WERI-Rb-1 (cell line): ENCODE measurements around the gene PABPC3.
A peak's percentile ranks its signal among the peaks of the same experiment; 100 is the strongest.

Experiments used
- DNase-seq: peaks from one replicate; pipeline ENCODE4 v3.0.0-alpha.2; 2020
- H3K27ac ChIP-seq: fragments of 250-450 bp; sonication (Bioruptor Pico); 2 replicates; pipeline ENCODE4 v1.5.1; 2020; ENCODE audit warnings: mild to moderate bottlenecking, moderate library complexity
- H3K27me3 ChIP-seq: fragments of 250-450 bp; sonication (Bioruptor Pico); 2 replicates; pipeline ENCODE4 v1.5.1; 2021; ENCODE audit warnings: mild to moderate bottlenecking, low read depth, moderate library complexity; ENCODE audit not compliant: insufficient read depth, severe bottlenecking
- H3K36me3 ChIP-seq: fragments of 250-450 bp; sonication (Bioruptor Pico); 2 replicates; pipeline ENCODE4 v1.5.1; 2020; ENCODE audit warnings: mild to moderate bottlenecking, moderate library complexity
- H3K4me3 ChIP-seq: 2 replicates; pipeline ENCODE4 v1.5.1; 2011; ENCODE audit warnings: low read depth, mild to moderate bottlenecking, control low read depth, low read length
- H3K9me3 ChIP-seq: fragments of 250-450 bp; sonication (Bioruptor Pico); 2 replicates; pipeline ENCODE4 v1.5.1; 2021; ENCODE audit warnings: mild to moderate bottlenecking, moderate library complexity; ENCODE audit not compliant: severe bottlenecking
- CTCF ChIP-seq: IDR thresholded peaks from 2 replicates; pipeline ENCODE4 v1.5.1; 2011; ENCODE audit warnings: low read depth, mild to moderate bottlenecking, control low read depth, inconsistent platforms, low read length

PABPC3 gene

GRCh38 chr13:25059958-25060357 lies 36.0 kb upstream of the PABPC3 start:
- TF ChIP-seq CTCF = no peak
- H3K9me3 ChIP-seq = peaks cover 3% of the 10 kb centered on the region
- no peak overlapping the region for H3K4me3 ChIP-seq
- no peaks in the 10 kb centered on the region for H3K27me3 ChIP-seq
- no peak overlapping the region for H3K27ac ChIP-seq
- no peak for DNase-seq
- H3K36me3 ChIP-seq = no peaks in the 10 kb centered on the region

- Histone ChIP-seq H3K27me3 (no peaks in the 10 kb centered on the region), H3K4me3 (no peak overlapping the region), H3K36me3 (no peaks in the 10 kb centered on the region), H3K9me3 (peaks cover 3% of the 10 kb centered on the region), H3K27ac (no peak overlapping the region)
- DNase-seq = no peak
- peak; percentile 13; the same call in 1 of the 2 replicates for TF ChIP-seq CTCF
These were observed 33.5 kb upstream of the PABPC3 start for GRCh38 chr13:25062479-25062878.

- Histone ChIP-seq H3K9me3 (peaks cover under 1% of the 10 kb centered on the region), H3K36me3 (no peaks in the 10 kb centered on the region), H3K27me3 (no peaks in the 10 kb centered on the region), H3K4me3 (no peak overlapping the region), H3K27ac (no peak overlapping the region)
- TF ChIP-seq CTCF = no peak
- no peak for DNase-seq
These were observed 31.5 kb upstream of the PABPC3 start for GRCh38 chr13:25064396-25064795.

- TF ChIP-seq CTCF = no peak
- DNase-seq = no peak
- Histone ChIP-seq H3K36me3 (no peaks in the 10 kb centered on the region), H3K4me3 (no peak overlapping the region), H3K27ac (no peak overlapping the region), H3K27me3 (no peaks in the 10 kb centered on the region), H3K9me3 (no peaks in the 10 kb centered on the region)
These were observed 29.8 kb upstream of the PABPC3 start for GRCh38 chr13:25065974-25066770.

GRCh38 chr13:25067064-25067463 lies 28.9 kb upstream of the PABPC3 start:
- no peaks in the 10 kb centered on the region for H3K9me3 ChIP-seq
- TF ChIP-seq CTCF = no peak
- H3K4me3 ChIP-seq = no peak overlapping the region
- no peak overlapping the region for H3K27ac ChIP-seq
- peak; percentile 23 for DNase-seq
- no peaks in the 10 kb centered on the region for H3K36me3 ChIP-seq
- no peaks in the 10 kb centered on the region for H3K27me3 ChIP-seq

GRCh38 chr13:25068810-25069209 lies 27.1 kb upstream of the PABPC3 start:
- Histone ChIP-seq H3K27ac (no peak overlapping the region), H3K27me3 (no peaks in the 10 kb centered on the region), H3K36me3 (no peaks in the 10 kb centered on the region)

More at GRCh38 chr13:25068810-25069209, 27.1 kb upstream of the PABPC3 start:
- no peak for TF ChIP-seq CTCF
- no peak for DNase-seq
- no peak overlapping the region for H3K4me3 ChIP-seq
- no peaks in the 10 kb centered on the region for H3K9me3 ChIP-seq
